ENCODE data around the gene EPB41L2.
"Not testable (repeated sequence)": the region's sequence is repeated elsewhere in the genome, so short reads cannot be mapped to it uniquely, and the experiment has no call there.

The EPB41L2 gene

GRCh38 chr6:130827247-130828149 is 235.5 kb downstream of the EPB41L2 start, which contains the start of gene SMLR1:
TSS of gene SMLR1 (plus strand) at chr6:130827406. CDS start at chr6:130827414, 8 bp downstream.
- no peak for DNase-seq

DNA sequence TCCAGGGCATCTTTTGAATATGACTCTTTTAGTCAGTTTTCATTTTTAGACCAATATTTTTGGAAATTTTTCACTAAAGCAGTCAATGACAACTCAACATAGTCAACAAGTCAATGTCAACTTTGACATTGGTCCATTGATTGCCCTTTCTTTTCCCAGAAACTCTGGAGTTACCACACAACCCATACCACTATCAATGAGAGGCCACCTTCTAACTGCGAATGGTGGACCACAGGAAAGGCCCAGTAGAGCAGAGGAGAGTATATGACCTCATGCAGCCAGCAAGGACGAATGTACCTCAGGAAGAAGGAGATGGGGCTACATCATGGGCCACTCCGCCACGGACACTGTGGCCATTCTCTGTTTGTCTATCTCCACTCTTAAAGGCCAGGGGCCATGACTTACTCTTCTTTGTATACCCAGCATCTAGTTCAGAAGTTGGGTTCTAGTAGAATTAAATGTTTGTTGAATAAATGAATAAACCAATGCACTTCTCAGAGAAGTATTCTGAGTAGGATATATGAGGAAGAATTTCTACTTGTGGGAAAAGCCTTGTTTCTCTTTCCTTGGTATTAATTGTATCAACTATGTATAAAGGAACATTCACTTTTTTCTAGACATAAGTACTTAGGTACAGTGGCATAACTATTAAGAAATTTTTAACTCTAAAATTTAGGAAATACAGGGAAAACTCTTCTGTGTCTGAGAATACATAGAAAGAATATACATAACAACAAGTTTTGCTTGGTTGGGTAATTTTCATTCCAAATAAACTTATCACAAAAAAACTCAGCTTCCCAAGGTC is 236.4 kb downstream of the EPB41L2 start:
- no peak for DNase-seq

GRCh38 chr6:130825772-130826441 is 237.1 kb downstream of the EPB41L2 start:
- DNase-seq = peak in 1 of 6 experiments; percentile 3

DNA sequence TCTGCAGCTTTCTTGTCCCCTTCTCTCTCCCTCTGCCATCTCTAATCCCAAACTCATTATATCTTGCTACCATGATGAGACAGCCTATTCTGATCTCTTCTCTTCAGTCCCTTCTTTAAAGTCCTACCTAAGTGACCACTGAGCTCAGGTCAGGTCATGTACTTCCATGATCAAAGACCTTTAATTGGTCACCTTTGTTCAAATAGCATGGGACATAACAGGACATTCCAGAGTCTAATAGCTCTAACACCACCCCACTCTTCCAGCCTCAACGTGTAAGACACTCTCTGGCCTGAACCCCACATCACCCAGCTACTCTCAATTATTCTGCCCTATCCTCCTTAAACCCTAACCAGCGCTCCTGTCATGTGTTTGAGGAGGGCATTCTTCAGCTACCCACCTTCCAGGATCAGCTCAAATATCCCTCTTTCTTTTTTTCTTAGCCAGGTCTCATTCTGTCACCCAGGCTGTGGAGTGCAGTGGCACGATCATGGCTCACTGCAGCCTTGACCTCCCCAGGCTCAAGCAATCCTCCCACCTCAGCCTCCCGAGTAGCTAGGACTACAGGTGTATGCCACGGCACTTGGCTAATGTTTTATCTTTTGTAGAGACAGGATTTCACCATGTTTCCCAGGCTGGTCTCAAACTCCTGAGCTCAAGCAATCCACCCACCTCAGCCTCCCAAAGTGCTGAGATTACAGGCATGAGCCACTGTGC is 237.9 kb downstream of the EPB41L2 start:
- no peak for DNase-seq

DNA sequence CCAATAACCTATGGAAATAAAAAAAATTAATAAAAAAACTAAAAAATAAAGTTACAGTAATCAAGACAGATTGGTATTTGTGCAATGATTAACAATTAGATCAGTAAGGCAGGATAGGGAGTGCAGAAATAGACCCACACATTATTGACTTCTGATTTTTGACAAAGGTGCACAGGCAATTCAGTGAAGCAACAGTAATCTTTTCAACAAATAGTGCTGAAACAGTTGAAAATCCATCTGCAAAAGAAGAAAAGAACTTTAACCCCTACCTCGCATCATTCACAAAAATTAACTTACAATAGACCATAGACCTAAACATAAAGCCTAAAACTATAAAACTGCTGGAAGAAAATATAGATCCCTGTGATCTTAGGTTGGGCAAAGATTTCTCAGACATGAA is 240.3 kb downstream of the EPB41L2 start:
- DNase-seq = no peak

GRCh38 chr6:130815200-130816071 is 247.6 kb downstream of the EPB41L2 start:
- no peak for DNase-seq

- DNase-seq = no peak
Measured at GRCh38 chr6:130814506-130814905, 248.5 kb downstream of the EPB41L2 start.

GRCh38 chr6:130811932-130812331 is 251.1 kb downstream of the EPB41L2 start:
- DNase-seq = no peak

DNA sequence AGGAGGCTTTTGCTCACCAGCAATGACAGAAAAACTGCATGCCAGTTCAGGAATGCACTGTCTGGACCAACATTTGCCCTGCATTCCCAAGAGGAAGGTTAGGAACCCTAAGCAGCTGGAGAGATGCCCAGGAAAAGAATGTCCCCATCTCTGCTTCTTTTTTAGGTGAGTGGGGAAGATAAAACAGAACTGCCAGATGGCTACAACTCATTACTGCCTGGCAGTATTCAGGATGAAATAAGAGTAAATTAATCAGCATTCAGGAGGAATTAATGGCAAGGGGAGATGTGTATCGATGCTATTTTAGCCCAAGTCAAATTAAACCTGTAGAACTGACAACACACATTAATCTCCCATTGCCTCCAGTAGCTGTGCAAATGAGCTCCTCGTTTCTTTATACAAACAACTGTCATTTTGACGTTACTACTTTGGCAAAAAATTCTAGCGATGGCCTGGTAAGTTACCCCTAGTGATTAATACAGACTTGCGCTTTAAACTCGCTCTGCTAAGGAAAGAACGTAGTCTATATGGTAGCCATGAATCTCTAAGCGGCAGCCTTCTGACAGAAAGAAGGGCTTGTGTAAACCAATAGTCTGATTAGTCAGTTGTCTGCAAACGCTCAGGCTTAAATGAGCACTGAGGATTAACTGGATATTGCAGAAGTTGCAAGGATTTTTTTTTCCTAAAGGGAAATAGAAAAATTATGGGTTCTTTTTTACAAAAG is 252.6 kb downstream of the EPB41L2 start:
- no peak for DNase-seq

GRCh38 chr6:130801368-130801767 is 261.7 kb downstream of the EPB41L2 start:
- DNase-seq = not testable (repeated sequence)

- no peak for DNase-seq
Measured at GRCh38 chr6:130797061-130797460, 266.0 kb downstream of the EPB41L2 start.

GRCh38 chr6:130796313-130796905 is 266.6 kb downstream of the EPB41L2 start:
- DNase-seq = no peak

- DNase-seq = no peak
Measured at GRCh38 chr6:130794738-130795137, 268.3 kb downstream of the EPB41L2 start.

DNA sequence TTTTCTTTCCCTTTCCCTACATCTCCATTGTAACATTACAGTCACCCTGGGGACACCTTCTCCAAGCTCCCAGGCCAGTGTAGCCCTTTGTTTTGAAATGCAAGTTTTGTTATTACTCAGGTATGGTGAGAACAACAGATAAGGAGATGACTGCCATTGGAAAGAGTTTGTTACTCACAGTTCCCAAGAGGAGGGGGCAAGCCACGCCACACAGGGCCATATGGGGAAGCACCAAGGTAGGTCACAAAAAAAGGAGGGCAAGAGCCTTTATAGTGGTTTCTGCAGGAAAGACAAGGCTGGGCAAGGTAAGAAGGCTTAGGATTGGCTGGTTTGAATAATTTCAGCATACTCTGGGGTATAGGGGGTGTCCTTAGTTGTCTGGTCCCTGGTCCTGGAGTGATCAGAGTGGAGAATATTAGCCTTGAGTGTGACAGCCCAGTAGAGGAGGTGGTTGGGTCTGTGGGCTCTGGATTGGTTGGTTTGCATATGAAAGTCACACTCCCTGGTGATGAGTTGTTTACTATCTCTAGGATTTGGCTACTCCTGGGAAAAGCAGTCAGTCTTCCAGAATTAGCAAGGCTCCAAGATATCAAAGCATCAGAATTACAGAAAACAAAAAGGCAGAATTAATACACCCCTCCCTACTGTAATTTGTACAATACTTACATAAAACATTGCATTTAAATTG is 268.9 kb downstream of the EPB41L2 start:
- no peak for DNase-seq
